HG02678 (cell line): ENCODE data around the gene SCYGR2.
A peak's percentile ranks its signal among the peaks of the same experiment; 100 is the strongest.

Experiments used
- ATAC-seq: cut with Tn5 transposase; IDR thresholded peaks from one replicate; pipeline ENCODE4 v1.9.1; 2021; ENCODE audit warnings: mild to moderate bottlenecking, moderate library complexity; ENCODE audit not compliant: unreplicated experiment

SCYGR2 gene

GRCh38 chr2:227612546-227613271 lies 14.0 kb downstream of the SCYGR2 start:
- no peak for ATAC-seq

GRCh38 chr2:227613272-227613660 lies 14.6 kb downstream of the SCYGR2 start:
- no peak for ATAC-seq

GRCh38 chr2:227614246-227614645 lies 15.6 kb downstream of the SCYGR2 start:
- no peak for ATAC-seq

GRCh38 chr2:227614740-227615139 lies 16.0 kb downstream of the SCYGR2 start, which contains the start of gene SCYGR3:
Gene SCYGR3, minus strand, starts transcription at chr2:227614840. Its CDS starts 0 bp downstream, at chr2:227614840.
- no peak for ATAC-seq

GRCh38 chr2:227615181-227615580 lies 16.5 kb downstream of the SCYGR2 start:
- ATAC-seq: no peak

GRCh38 chr2:227615906-227616305 lies 17.2 kb downstream of the SCYGR2 start:
- no peak for ATAC-seq

GRCh38 chr2:227616631-227617030 lies 17.9 kb downstream of the SCYGR2 start:
- ATAC-seq: no peak

- ATAC-seq: no peak
Observed at GRCh38 chr2:227617316-227618230, 18.9 kb downstream of the SCYGR2 start, which contains the start of gene SCYGR4. Gene SCYGR4, plus strand, starts transcription at chr2:227617498. Its CDS starts 0 bp downstream, at chr2:227617498.

GRCh38 chr2:227623226-227623625 lies 24.5 kb downstream of the SCYGR2 start:
- ATAC-seq: no peak

GRCh38 chr2:227625420-227625819 lies 26.7 kb downstream of the SCYGR2 start:
- no peak for ATAC-seq

GRCh38 chr2:227626580-227627151 lies 28.0 kb downstream of the SCYGR2 start:
- ATAC-seq: no peak

- peak; percentile 88 for ATAC-seq
Observed at GRCh38 chr2:227627769-227628168, 29.1 kb downstream of the SCYGR2 start.

- no peak for ATAC-seq
Observed at GRCh38 chr2:227629435-227629834, 30.7 kb downstream of the SCYGR2 start.

GRCh38 chr2:227630322-227630721 lies 31.6 kb downstream of the SCYGR2 start:
- ATAC-seq: no peak

GRCh38 chr2:227632827-227633226 lies 34.1 kb downstream of the SCYGR2 start:
- no peak for ATAC-seq

- no peak for ATAC-seq
Observed at GRCh38 chr2:227634201-227634600, 35.5 kb downstream of the SCYGR2 start.

GRCh38 chr2:227642656-227643055 lies 44.0 kb downstream of the SCYGR2 start:
- ATAC-seq: no peak

- no peak for ATAC-seq
Observed at GRCh38 chr2:227643990-227644551, 45.4 kb downstream of the SCYGR2 start.
